KMS-11 (cell line): ENCODE results near the gene IRF8.

Source experiments
- H2AFZ ChIP-seq: fragments of 200-600 bp; sonication (generic); 2 replicates; pipeline ENCODE4 v1.6.1; 2016; ENCODE audit warnings: antibody characterized with exemption, mixed run types, low read depth
- H3K27ac ChIP-seq: fragments of 200-600 bp; sonication (generic); 2 replicates; pipeline ENCODE4 v1.6.1; 2016; ENCODE audit warnings: mild to moderate bottlenecking, mixed run types
- H3K27me3 ChIP-seq: fragments of 200-600 bp; sonication (generic); 2 replicates; pipeline ENCODE4 v1.6.1; 2017; ENCODE audit warnings: mild to moderate bottlenecking, low read depth, mixed run types, moderate library complexity; ENCODE audit not compliant: insufficient read depth
- H3K36me3 ChIP-seq: fragments of 200-600 bp; sonication (generic); 2 replicates; pipeline ENCODE4 v1.6.1; 2017; ENCODE audit warnings: mild to moderate bottlenecking, mixed run types; ENCODE audit not compliant: insufficient read depth
- H3K4me1 ChIP-seq: fragments of 200-600 bp; sonication (generic); 2 replicates; pipeline ENCODE4 v1.6.1; 2016; ENCODE audit warnings: mild to moderate bottlenecking, low read depth, mixed run types; ENCODE audit not compliant: poor library complexity, severe bottlenecking
- H3K4me2 ChIP-seq: fragments of 200-600 bp; sonication (generic); 2 replicates; pipeline ENCODE4 v1.7.0; 2016; ENCODE audit warnings: mild to moderate bottlenecking, mixed run types
- H3K4me3 ChIP-seq: fragments of 200-600 bp; sonication (generic); IDR thresholded peaks from 2 replicates; pipeline ENCODE4 v1.6.1; 2017; ENCODE audit warnings: low read depth, low read length, mixed read lengths; ENCODE audit not compliant: insufficient read depth
- H3K79me2 ChIP-seq: fragments of 200-600 bp; sonication (generic); 2 replicates; pipeline ENCODE4 v1.6.1; 2016; ENCODE audit warnings: low read depth, mixed run types; ENCODE audit not compliant: insufficient read depth
- H3K9ac ChIP-seq: fragments of 200-600 bp; sonication (generic); 2 replicates; pipeline ENCODE4 v1.6.1; 2016; ENCODE audit warnings: mild to moderate bottlenecking, mixed run types
- H4K20me1 ChIP-seq: fragments of 200-600 bp; sonication (generic); 2 replicates; pipeline ENCODE4 v1.6.1; 2016; ENCODE audit warnings: mild to moderate bottlenecking, mixed run types; ENCODE audit not compliant: insufficient read depth
- TF ChIP-seq, protein P1 (sequence below): fragments of 200-600 bp; sonication (generic); conservative IDR thresholded peaks from 2 replicates; pipeline ENCODE4 v1.6.1; 2017; ENCODE audit warnings: low read depth, mild to moderate bottlenecking, antibody characterized with exemption, low read length, moderate library complexity, mixed read lengths

The IRF8 gene

GRCh38 chr16:85969159-85969558, 70.2 kb downstream of the IRF8 start:
- H3K9ac ChIP-seq: no peak overlapping the region
- no peak overlapping the region for H2AFZ ChIP-seq
- no peaks in the 10 kb centered on the region for H3K4me1 ChIP-seq
- H3K27me3 ChIP-seq: peaks cover 48% of the 10 kb centered on the region
- no peak overlapping the region for H3K4me2 ChIP-seq
- H3K79me2 ChIP-seq: no peaks in the 10 kb centered on the region
- no peak overlapping the region for H3K4me3 ChIP-seq
- H3K27ac ChIP-seq: no peak overlapping the region
- H4K20me1 ChIP-seq: no peaks in the 10 kb centered on the region
- H3K36me3 ChIP-seq: no peaks in the 10 kb centered on the region
- TF ChIP-seq, protein P1, sequence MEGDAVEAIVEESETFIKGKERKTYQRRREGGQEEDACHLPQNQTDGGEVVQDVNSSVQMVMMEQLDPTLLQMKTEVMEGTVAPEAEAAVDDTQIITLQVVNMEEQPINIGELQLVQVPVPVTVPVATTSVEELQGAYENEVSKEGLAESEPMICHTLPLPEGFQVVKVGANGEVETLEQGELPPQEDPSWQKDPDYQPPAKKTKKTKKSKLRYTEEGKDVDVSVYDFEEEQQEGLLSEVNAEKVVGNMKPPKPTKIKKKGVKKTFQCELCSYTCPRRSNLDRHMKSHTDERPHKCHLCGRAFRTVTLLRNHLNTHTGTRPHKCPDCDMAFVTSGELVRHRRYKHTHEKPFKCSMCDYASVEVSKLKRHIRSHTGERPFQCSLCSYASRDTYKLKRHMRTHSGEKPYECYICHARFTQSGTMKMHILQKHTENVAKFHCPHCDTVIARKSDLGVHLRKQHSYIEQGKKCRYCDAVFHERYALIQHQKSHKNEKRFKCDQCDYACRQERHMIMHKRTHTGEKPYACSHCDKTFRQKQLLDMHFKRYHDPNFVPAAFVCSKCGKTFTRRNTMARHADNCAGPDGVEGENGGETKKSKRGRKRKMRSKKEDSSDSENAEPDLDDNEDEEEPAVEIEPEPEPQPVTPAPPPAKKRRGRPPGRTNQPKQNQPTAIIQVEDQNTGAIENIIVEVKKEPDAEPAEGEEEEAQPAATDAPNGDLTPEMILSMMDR: no peak

DNA sequence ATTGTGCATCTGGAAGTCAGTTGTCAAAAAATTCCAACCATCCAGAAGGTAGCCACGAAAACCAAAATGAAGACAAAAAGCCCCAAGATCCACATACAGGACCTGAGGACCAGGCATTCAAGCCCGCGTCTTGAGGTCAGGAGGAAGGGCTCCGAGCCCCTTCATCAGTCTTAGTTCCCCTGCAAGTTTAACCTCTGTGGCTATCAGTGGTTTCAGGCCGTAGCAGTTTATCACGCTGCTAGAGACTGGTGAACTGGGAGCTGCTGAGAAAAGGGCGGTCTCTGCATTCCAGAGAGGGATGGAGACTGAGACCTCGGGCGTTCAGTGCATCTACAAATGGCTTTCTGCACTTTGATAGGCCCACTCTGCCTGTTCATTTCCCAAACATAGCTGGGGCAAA, 70.6 kb downstream of the IRF8 start:
- Histone ChIP-seq H3K27ac (no peak overlapping the region), H3K9ac (no peak overlapping the region), H3K79me2 (no peaks in the 10 kb centered on the region), H3K4me3 (no peak overlapping the region), H3K4me2 (no peak overlapping the region), H3K27me3 (peaks cover 43% of the 10 kb centered on the region; the same call in 1 of the 2 replicates), H4K20me1 (no peaks in the 10 kb centered on the region), H3K4me1 (no peaks in the 10 kb centered on the region), H3K36me3 (no peaks in the 10 kb centered on the region), H2AFZ (no peak overlapping the region)
- TF ChIP-seq, protein P1: no peak

- Histone ChIP-seq H3K36me3 (no peaks in the 10 kb centered on the region), H3K4me3 (no peak overlapping the region), H3K9ac (no peak overlapping the region), H3K4me1 (no peaks in the 10 kb centered on the region), H3K4me2 (no peak overlapping the region), H2AFZ (no peak overlapping the region), H4K20me1 (no peaks in the 10 kb centered on the region), H3K27ac (no peak overlapping the region), H3K27me3 (peaks cover 38% of the 10 kb centered on the region; the same call in 1 of the 2 replicates), H3K79me2 (no peaks in the 10 kb centered on the region)
- TF ChIP-seq, protein P1: no peak
Observed at GRCh38 chr16:85970016-85970733, 71.2 kb downstream of the IRF8 start.

DNA sequence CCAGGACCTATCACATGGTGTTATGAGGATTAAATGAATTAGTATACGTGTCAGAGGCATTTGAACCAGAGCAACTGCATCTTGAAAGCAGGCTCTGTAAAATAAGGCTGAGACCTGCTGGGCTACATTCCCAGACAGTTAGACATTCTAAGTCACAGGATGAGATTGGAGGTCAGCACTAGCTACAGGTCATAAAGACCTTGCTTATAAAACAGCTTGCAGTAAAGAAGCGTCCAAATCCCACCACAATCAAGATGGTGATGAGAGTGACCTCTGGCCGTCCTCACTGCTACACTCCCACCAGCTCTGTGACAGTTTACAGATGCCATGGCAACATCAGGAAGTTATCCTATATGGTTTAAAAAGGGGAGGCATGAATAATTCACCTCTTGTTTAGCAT, 71.8 kb downstream of the IRF8 start:
- TF ChIP-seq, protein P1: no peak
- Histone ChIP-seq H3K27me3 (peaks cover 37% of the 10 kb centered on the region; the same call in 1 of the 2 replicates), H3K79me2 (no peaks in the 10 kb centered on the region), H3K9ac (no peak overlapping the region), H3K4me1 (no peaks in the 10 kb centered on the region), H3K27ac (no peak overlapping the region), H3K4me2 (no peak overlapping the region), H2AFZ (no peak overlapping the region), H3K36me3 (no peaks in the 10 kb centered on the region), H4K20me1 (no peaks in the 10 kb centered on the region), H3K4me3 (no peak overlapping the region)
